Measurements from ENCODE around the gene GANAB. TPM values are rescaled to one million over a fixed set of nuclear protein-coding genes. Genes with fewer than 3 reads are reported as not detected.

Gene GANAB
- total and polyA plus RNA-seq, 2 of the 13 experiments (the other 11 are each of a cell fraction or from before 2014, with no cell fraction given): 99.5 to 234 TPM

GRCh38 chr11:62669420-62670161, 23.2 kb upstream of the GANAB start:
- H2AFZ ChIP-seq (ENCODE audit: low read length): no peak overlapping the region
- peak; percentile 7 for ATAC-seq
- FAIRE-seq: peak; percentile 60
- no peaks in the 10 kb centered on the region; the same call in none of the 2 replicates for H4K20me1 ChIP-seq (ENCODE audit: insufficient read depth, low read length)
- in situ Hi-C loops (cut with HindIII; ENCODE audit: extremely low pct_ligation_motif_present, low pct_unique_long_range_greater_than_20kb) (no loop called here), intact Hi-C loops (cut with micrococcal nuclease; ENCODE audit: unreplicated experiment) (no loop called here)
- peak; percentile 47 for DNase-seq (ENCODE audit: low spot score)
- H3K4me3 ChIP-seq (replicated peaks in 1 of 3; ENCODE audit: insufficient read depth in 1 of 3, low read depth in 2 of 3, low read length in 3 of 3): peak overlapping the region in 1 of 3 experiments; percentile 38; a peak in 1 of 6 replicates
- no peaks in the 10 kb centered on the region for H3K9me3 ChIP-seq (ENCODE audit: low read length)
- BruUV-seq (replicated peaks): no TSS peak
- 66% methylated on average over 4 of the region's 4 CpGs for WGBS (ENCODE audit: low lambda C conversion rate)
- peak overlapping the region; percentile 56 for H3K4me2 ChIP-seq (ENCODE audit: low read depth, low read length)
- ChIA-PET CTCF (ENCODE audit: low intra/inter-chr PET ratio, low total read pairs) (no interaction called here), POLR2A (interaction anchor here (1.4 to 6.6 kb wide), 12 partner anchors 11 to 172 kb away, joined by 3 to 53 read pairs (median 10); partner anchors contain the start of genes B3GAT3, GANAB, INTS5 and MTA2)
- H3K9ac ChIP-seq (ENCODE audit: insufficient read depth, low read depth, low read length): peak overlapping the region; percentile 33; the same call in 1 of the 2 replicates
- H3K27me3 ChIP-seq (ENCODE audit: control insufficient read depth in 1 of 2, insufficient read depth in 2 of 2, low read length in 2 of 2): no peaks in the 10 kb centered on the region; a peak in 1 of 5 replicates
- peaks cover 0 to 10% of the 10 kb centered on the region in 2 experiments; a peak in 2 of 5 replicates for H3K36me3 ChIP-seq (replicated peaks in 1 of 2; ENCODE audit: control insufficient read depth in 1 of 2, insufficient read depth in 2 of 2, low read length in 2 of 2)
- peak overlapping the region; percentile 45 for H3K27ac ChIP-seq (ENCODE audit: extremely low read length, insufficient read depth, low read length)
- peaks cover 49% of the 10 kb centered on the region for H3K79me2 ChIP-seq (ENCODE audit: insufficient read depth, low read length)
- peaks cover 68% of the 10 kb centered on the region for H3K4me1 ChIP-seq (ENCODE audit: insufficient read depth, low read length)
- TF ChIP-seq SAP130 (CRISPR knock-in tag; IDR thresholded peaks at IDR 0.05; ENCODE audit: low read depth) (0 out of 2 replicates have a peak, but pooled peaks have one; percentile 11), POLR2A (IDR thresholded peaks at IDR 0.05; ENCODE audit: insufficient read depth in 1 of 2, low read depth in 2 of 2, low read length in 2 of 2) (0 out of 4 replicates have a peak, but pooled peaks of 1 of the 2 experiments have one; percentile 14), NR0B2 (CRISPR knock-in tag; IDR thresholded peaks at IDR 0.05) (no peak), HNF4A (CRISPR knock-in tag; IDR thresholded peaks at IDR 0.05) (peak; percentile 33; the same call in 1 of the 2 replicates), NR2F6 (IDR thresholded peaks at IDR 0.05) (peak; percentile 36; the same call in 1 of the 2 replicates), NR2F6 (CRISPR knock-in tag; IDR thresholded peaks at IDR 0.05) (peak; percentile 46; the same call in 1 of the 2 replicates), HOXA3 (CRISPR knock-in tag; IDR thresholded peaks at IDR 0.05) (peak; percentile 39), ZNF263 (CRISPR knock-in tag; IDR thresholded peaks at IDR 0.05) (0 out of 2 replicates have a peak, but pooled peaks have one; percentile 24), ARID4A (CRISPR knock-in tag; IDR thresholded peaks at IDR 0.05; ENCODE audit: borderline replicate concordance) (no peak; the same call in 1 of the 2 replicates), NR2C2 (CRISPR knock-in tag; IDR thresholded peaks at IDR 0.05; ENCODE audit: borderline replicate concordance) (0 out of 2 replicates have a peak, but pooled peaks have one; percentile 41), KDM1A (CRISPR knock-in tag; IDR thresholded peaks at IDR 0.05) (no peak), IRF1 (CRISPR knock-in tag; IDR thresholded peaks at IDR 0.05; ENCODE audit: low read depth) (no peak), ZKSCAN8 (CRISPR knock-in tag; IDR thresholded peaks at IDR 0.05; ENCODE audit: borderline replicate concordance) (peak; percentile 32; the same call in 1 of the 2 replicates), ZNF766 (CRISPR knock-in tag; IDR thresholded peaks at IDR 0.05; ENCODE audit: borderline replicate concordance) (no peak), PLSCR1 (CRISPR knock-in tag; IDR thresholded peaks at IDR 0.05; ENCODE audit: borderline replicate concordance) (no peak), PHF21A (CRISPR knock-in tag; IDR thresholded peaks at IDR 0.05) (peak; percentile 37; the same call in 1 of the 2 replicates), CENPT (CRISPR knock-in tag; IDR thresholded peaks at IDR 0.05; ENCODE audit: low read depth) (no peak), MAX (IDR thresholded peaks at IDR 0.05) (0 out of 2 replicates have a peak, but pooled peaks have one; percentile 10)
